Parathyroid adenoma (tissue), 2 donors: ENCODE results near the gene METTL15.

Experiments
- H2AFZ ChIP-seq: fragments of 300-600 bp; sonication (generic); one replicate; pipeline ENCODE4 v1.7.0; 2017; ENCODE audit warnings: antibody characterized with exemption, mild to moderate bottlenecking
- H3K27ac ChIP-seq: fragments of 300-600 bp; sonication (generic); one replicate; pipeline ENCODE4 v1.7.0; 2017
- H3K27me3 ChIP-seq: fragments of 300-600 bp; sonication (generic); one replicate; pipeline ENCODE4 v1.7.0; 2017; ENCODE audit warnings: low read length; ENCODE audit not compliant: control insufficient read depth, insufficient read depth
- H3K36me3 ChIP-seq: fragments of 300-600 bp; sonication (generic); one replicate; pipeline ENCODE4 v1.7.0; 2017; ENCODE audit warnings: low read length; ENCODE audit not compliant: control insufficient read depth, insufficient read depth
- H3K4me1 ChIP-seq: fragments of 300-600 bp; sonication (generic); one replicate; pipeline ENCODE4 v1.7.0; 2017; ENCODE audit warnings: control low read depth
- H3K4me2 ChIP-seq: fragments of 300-600 bp; sonication (generic); one replicate; pipeline ENCODE4 v1.7.0; 2017; ENCODE audit warnings: low read length
- H3K4me3 ChIP-seq: fragments of 300-600 bp; sonication (generic); one replicate; pipeline ENCODE4 v1.7.0; 2017; ENCODE audit warnings: low read depth, low read length
- H3K79me2 ChIP-seq: fragments of 300-600 bp; sonication (generic); one replicate; pipeline ENCODE4 v1.7.0; 2017; ENCODE audit warnings: control low read depth
- H3K9ac ChIP-seq: fragments of 300-600 bp; sonication (generic); one replicate; pipeline ENCODE4 v1.7.0; 2017; ENCODE audit warnings: mild to moderate bottlenecking
- H3K9me3 ChIP-seq: fragments of 300-600 bp; sonication (generic); one replicate; pipeline ENCODE4 v1.7.0; 2017; ENCODE audit warnings: low read length; ENCODE audit not compliant: control insufficient read depth
- TF ChIP-seq, protein P1 (sequence below): fragments of 300-600 bp; sonication (generic); IDR thresholded peaks from one replicate; pipeline ENCODE4 v1.7.0; 2017; ENCODE audit warnings: antibody characterized with exemption, mild to moderate bottlenecking
- donor health status: primary hyperparathyroidism.

METTL15 gene

DNA sequence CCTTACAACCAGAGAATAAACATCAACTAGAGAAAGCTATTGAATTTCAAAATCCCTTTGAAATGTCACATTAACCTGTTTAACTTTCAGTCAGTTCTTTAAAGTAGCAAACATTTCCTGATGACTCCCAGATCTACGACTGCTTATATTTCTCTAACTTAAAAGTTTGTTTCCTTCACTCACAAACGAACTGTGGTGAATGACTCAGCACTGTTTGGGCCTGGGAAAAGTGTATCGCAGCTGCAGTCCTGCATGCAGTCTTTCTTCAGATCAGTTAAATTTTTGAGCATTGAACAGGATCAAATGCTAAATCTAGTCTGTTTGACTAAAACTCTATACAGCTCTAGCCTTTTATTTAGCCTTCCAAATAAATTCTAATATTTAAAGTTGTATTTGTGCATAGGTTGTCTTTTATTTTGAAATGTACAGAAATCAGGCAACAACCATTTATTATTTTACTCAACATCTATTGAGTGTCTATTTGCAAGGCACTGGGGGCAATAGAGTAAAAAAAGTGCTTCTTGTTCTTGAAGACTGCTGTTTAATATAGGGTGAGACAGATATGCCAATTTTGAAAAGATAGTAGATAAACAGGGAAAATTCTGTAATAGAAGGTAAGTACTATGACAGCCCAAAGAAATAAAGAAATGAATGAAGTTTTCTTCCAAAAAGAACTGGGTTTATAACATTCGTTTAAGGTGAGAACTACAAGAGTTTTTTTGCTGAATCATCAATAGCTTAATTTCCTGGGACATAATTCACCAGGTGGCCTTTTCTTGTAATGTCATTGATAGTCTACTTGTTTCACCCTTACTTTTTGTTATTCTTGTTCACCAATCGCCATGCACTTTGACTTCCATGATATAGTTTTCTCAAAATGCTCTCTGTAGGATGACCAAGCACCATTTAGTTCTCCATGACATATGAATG is 235.4 kb downstream of the METTL15 start:
- Histone ChIP-seq H3K9ac (no peak overlapping the region), H3K4me1 (no peaks in the 10 kb centered on the region), H3K36me3 (no peaks in the 10 kb centered on the region), H3K9me3 (no peaks in the 10 kb centered on the region), H3K4me2 (no peak overlapping the region), H3K27me3 (no peaks in the 10 kb centered on the region), H3K79me2 (no peaks in the 10 kb centered on the region), H3K27ac (no peak overlapping the region), H2AFZ (no peak overlapping the region), H3K4me3 (no peak overlapping the region)
- TF ChIP-seq, protein P1, sequence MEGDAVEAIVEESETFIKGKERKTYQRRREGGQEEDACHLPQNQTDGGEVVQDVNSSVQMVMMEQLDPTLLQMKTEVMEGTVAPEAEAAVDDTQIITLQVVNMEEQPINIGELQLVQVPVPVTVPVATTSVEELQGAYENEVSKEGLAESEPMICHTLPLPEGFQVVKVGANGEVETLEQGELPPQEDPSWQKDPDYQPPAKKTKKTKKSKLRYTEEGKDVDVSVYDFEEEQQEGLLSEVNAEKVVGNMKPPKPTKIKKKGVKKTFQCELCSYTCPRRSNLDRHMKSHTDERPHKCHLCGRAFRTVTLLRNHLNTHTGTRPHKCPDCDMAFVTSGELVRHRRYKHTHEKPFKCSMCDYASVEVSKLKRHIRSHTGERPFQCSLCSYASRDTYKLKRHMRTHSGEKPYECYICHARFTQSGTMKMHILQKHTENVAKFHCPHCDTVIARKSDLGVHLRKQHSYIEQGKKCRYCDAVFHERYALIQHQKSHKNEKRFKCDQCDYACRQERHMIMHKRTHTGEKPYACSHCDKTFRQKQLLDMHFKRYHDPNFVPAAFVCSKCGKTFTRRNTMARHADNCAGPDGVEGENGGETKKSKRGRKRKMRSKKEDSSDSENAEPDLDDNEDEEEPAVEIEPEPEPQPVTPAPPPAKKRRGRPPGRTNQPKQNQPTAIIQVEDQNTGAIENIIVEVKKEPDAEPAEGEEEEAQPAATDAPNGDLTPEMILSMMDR, result no peak

DNA sequence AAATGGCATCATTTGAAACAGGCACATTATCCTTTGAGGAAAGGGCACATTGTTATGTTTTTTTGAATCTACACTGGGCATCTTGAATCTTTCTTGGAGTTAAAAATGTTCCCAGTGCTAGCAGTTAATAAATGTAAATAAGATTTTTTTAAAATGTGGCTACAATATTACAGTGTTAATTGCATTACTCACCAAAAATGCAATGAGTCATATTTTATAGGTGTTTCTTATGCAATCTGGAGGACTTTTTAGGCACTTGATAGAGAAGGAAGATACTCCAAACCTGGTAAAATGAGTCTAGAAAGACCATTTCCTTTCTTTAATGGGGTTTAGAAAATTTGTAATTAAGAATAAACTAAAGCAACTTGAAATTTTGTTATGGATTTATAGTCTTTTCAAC is 238.0 kb downstream of the METTL15 start:
- Histone ChIP-seq H3K4me1 (no peaks in the 10 kb centered on the region), H3K9me3 (no peaks in the 10 kb centered on the region), H3K4me3 (no peak overlapping the region), H3K9ac (no peak overlapping the region), H3K79me2 (no peaks in the 10 kb centered on the region), H3K36me3 (no peaks in the 10 kb centered on the region), H3K27ac (no peak overlapping the region), H3K27me3 (no peaks in the 10 kb centered on the region), H2AFZ (no peak overlapping the region), H3K4me2 (no peak overlapping the region)
- TF ChIP-seq, protein P1, result no peak

DNA sequence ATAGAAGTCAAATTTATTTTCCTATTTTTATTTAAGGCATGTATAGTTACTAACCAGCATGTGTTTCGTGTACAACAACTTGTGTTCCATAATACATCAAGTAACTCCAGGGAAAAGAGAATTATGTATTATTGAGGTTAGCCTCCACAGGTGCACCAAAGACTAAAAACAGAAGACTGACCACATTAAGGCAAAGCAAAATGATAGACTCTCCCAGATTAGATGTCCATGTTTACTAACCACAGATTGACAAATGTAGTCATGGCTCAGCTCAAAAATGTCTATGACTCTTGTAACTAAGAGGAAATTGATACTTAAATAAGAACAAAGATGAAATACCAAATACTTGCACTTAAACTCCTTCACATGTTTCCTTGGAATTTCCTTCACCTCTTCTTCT is 238.5 kb downstream of the METTL15 start:
- Histone ChIP-seq H2AFZ (no peak overlapping the region), H3K9ac (no peak overlapping the region)

DNA sequence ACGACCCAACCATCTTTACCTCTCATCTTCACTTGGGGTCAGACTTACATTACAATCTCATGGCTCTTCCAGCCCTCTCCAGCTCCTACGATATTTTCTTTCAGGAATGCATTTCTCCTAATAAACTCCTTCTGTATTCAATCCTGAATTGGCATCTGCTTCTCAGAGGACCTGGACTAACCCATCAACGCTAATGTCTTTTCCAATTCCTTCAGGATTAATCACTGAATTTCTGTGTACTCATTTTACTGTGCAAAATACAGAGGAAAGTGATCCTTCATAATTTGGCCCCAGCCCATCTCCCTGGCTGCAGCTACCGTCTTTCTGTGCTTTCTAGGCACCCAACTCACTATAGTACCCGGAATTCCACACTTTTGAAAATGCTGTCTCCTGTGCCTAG is 239.2 kb downstream of the METTL15 start:
- H3K27ac ChIP-seq, result no peak overlapping the region
- H3K27me3 ChIP-seq, result no peaks in the 10 kb centered on the region
- no peaks in the 10 kb centered on the region for H3K79me2 ChIP-seq
- no peak overlapping the region for H3K4me3 ChIP-seq
- H3K4me2 ChIP-seq, result no peak overlapping the region
- no peaks in the 10 kb centered on the region for H3K4me1 ChIP-seq
- no peaks in the 10 kb centered on the region for H3K9me3 ChIP-seq
- no peak overlapping the region for H3K9ac ChIP-seq
- TF ChIP-seq, protein P1, result no peak
- no peak overlapping the region for H2AFZ ChIP-seq
- H3K36me3 ChIP-seq, result no peaks in the 10 kb centered on the region

More for the DNA sequence above, 238.5 kb downstream of the METTL15 start:
- H3K4me3 ChIP-seq, result no peak overlapping the region
- no peaks in the 10 kb centered on the region for H3K4me1 ChIP-seq
- H3K27me3 ChIP-seq, result no peaks in the 10 kb centered on the region
- H3K36me3 ChIP-seq, result no peaks in the 10 kb centered on the region
- TF ChIP-seq, protein P1, result no peak
- H3K27ac ChIP-seq, result no peak overlapping the region
- H3K9me3 ChIP-seq, result no peaks in the 10 kb centered on the region
- H3K79me2 ChIP-seq, result no peaks in the 10 kb centered on the region
- H3K4me2 ChIP-seq, result no peak overlapping the region

DNA sequence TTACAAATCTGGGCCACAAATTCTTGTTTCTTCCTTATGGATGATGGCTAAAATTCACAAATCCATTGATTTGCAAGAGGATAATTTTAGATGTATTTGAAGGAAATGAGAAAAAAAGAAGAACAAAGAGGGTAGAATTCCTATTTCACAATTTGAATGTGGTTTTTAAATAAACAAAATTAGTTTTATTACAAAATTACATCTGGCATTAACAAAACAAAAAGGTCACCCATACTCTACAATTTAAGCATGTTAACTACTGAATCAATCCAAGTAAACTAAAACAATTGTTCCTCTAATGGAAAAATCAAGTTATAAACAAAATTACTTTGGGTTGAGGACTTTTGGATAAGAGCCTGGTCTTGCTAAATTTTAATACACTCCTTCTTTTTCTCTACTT is 242.0 kb downstream of the METTL15 start:
- H3K9me3 ChIP-seq, result no peaks in the 10 kb centered on the region
- H3K79me2 ChIP-seq, result no peaks in the 10 kb centered on the region
- H3K9ac ChIP-seq, result no peak overlapping the region
- H3K27me3 ChIP-seq, result no peaks in the 10 kb centered on the region
- H3K4me3 ChIP-seq, result no peak overlapping the region
- H2AFZ ChIP-seq, result no peak overlapping the region
- H3K27ac ChIP-seq, result no peak overlapping the region
- no peaks in the 10 kb centered on the region for H3K36me3 ChIP-seq
- TF ChIP-seq, protein P1, result no peak
- no peaks in the 10 kb centered on the region for H3K4me1 ChIP-seq
- H3K4me2 ChIP-seq, result no peak overlapping the region
